ENCODE data around the gene LRRC41.

- TF ChIP-seq CTCF (IDR thresholded peaks at IDR 0.05), result no peak
- no peak for TF ChIP-seq POLR2A (IDR thresholded peaks at IDR 0.05)
- no peak for TF ChIP-seq POLR2AphosphoS5 (IDR thresholded peaks at IDR 0.05)
Measured at GRCh38 chr1:46285730-46286477, 17.5 kb downstream of the LRRC41 start.
